ENCODE results near the gene GTPBP2. TPM values are rescaled to one million over a fixed set of nuclear protein-coding genes. Genes with fewer than 3 reads are reported as not detected.

The GTPBP2 gene
- polyA plus RNA-seq, 1 donor (not counting 4 experiments of a cell fraction or from before 2014, with no cell fraction given), result 59.5 TPM

DNA sequence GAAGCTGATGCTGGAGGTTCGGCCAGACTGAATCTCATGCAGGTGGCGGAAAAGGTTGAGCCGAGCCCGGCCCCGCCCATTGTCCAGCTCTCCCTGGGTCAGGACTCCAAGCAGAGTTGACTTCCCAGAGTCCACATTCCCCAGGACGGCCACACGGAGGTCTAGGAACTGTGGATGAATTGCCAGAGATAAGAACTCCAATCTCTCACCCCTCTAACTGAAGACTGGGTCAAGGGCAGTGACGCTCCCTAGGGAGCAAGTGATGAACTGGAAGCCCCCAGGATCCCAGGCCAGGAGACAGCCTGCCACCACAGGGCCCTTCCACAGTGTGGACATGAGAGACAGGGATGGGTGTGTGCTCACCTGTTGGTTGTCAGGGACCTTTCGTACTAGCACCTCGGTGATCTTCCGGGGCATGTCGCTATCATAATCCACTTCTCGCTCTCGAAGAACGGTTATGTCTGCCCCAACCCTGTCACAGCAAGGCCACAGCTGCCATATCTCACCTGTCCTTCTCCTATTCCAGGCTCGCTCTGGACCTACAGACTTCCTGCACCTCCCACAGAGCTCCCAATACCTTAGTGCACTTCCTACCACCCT lies 3.6 kb downstream of the GTPBP2 start:
- FAIRE-seq, result no peak
- DNase-seq (ENCODE audit: low read depth, low spot score), result no peak
- Histone ChIP-seq H3K9me1 (ENCODE audit: control insufficient read depth, extremely low read depth, insufficient read depth, low read length) (no peaks in the 10 kb centered on the region), H3K27ac (ENCODE audit: control insufficient read depth, insufficient read depth, low read length) (no peak overlapping the region), H3K79me2 (ENCODE audit: control insufficient read depth, insufficient read depth, low read length) (peaks cover 20% of the 10 kb centered on the region), H4K20me1 (ENCODE audit: control insufficient read depth, extremely low read depth, insufficient read depth, low read length) (peaks cover 2% of the 10 kb centered on the region), H3K36me3 (ENCODE audit: control insufficient read depth in 2 of 2, extremely low read depth in 1 of 2, insufficient read depth in 2 of 2, low read length in 2 of 2) (peaks cover 44 to 46% of the 10 kb centered on the region in 2 experiments), H3K9me3 (ENCODE audit: control insufficient read depth, low read depth, low read length) (no peaks in the 10 kb centered on the region), H3K4me3 (ENCODE audit: control insufficient read depth in 2 of 3, extremely low read depth in 1 of 3, insufficient read depth in 2 of 3, low read depth in 1 of 3, low read length in 3 of 3) (no peak overlapping the region), H3K4me2 (ENCODE audit: control insufficient read depth, extremely low read depth, insufficient read depth, low read depth, low read length) (no peak overlapping the region), H3K27me3 (ENCODE audit: control insufficient read depth, extremely low read depth, insufficient read depth, low read length) (no peaks in the 10 kb centered on the region), H3K9ac (ENCODE audit: control insufficient read depth, extremely low read depth, insufficient read depth, low read length) (no peak overlapping the region), H2AFZ (ENCODE audit: control insufficient read depth, low read length) (no peak overlapping the region), H3K4me1 (ENCODE audit: control insufficient read depth, extremely low read depth, insufficient read depth, low read length) (peaks cover 20% of the 10 kb centered on the region)
- no peak for TF ChIP-seq EZH2 (IDR thresholded peaks at IDR 0.05; ENCODE audit: low read length)
- TF ChIP-seq, protein P1, sequence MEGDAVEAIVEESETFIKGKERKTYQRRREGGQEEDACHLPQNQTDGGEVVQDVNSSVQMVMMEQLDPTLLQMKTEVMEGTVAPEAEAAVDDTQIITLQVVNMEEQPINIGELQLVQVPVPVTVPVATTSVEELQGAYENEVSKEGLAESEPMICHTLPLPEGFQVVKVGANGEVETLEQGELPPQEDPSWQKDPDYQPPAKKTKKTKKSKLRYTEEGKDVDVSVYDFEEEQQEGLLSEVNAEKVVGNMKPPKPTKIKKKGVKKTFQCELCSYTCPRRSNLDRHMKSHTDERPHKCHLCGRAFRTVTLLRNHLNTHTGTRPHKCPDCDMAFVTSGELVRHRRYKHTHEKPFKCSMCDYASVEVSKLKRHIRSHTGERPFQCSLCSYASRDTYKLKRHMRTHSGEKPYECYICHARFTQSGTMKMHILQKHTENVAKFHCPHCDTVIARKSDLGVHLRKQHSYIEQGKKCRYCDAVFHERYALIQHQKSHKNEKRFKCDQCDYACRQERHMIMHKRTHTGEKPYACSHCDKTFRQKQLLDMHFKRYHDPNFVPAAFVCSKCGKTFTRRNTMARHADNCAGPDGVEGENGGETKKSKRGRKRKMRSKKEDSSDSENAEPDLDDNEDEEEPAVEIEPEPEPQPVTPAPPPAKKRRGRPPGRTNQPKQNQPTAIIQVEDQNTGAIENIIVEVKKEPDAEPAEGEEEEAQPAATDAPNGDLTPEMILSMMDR (optimal IDR thresholded peaks at IDR 0.05 in 1 of 3, IDR thresholded peaks at IDR 0.05 in 1 of 3, conservative IDR thresholded peaks at IDR 0.05 in 1 of 3; ENCODE audit: extremely low read depth in 1 of 3, insufficient read depth in 2 of 3, low read length in 3 of 3), result no peak
- dilution Hi-C loops (cut with MboI; ENCODE audit: extremely low pct_ligation_motif_present, low sequenced_read_pairs), result no loop called here

GRCh38 chr6:43624786-43625288 lies 4.2 kb downstream of the GTPBP2 start:
- FAIRE-seq (no peak), DNase-seq (ENCODE audit: low read depth, low spot score) (no peak)
- peaks cover 14% of the 10 kb centered on the region for H3K4me1 ChIP-seq (ENCODE audit: control insufficient read depth, extremely low read depth, insufficient read depth, low read length)
- H3K27me3 ChIP-seq (ENCODE audit: control insufficient read depth, extremely low read depth, insufficient read depth, low read length), result no peaks in the 10 kb centered on the region
- H2AFZ ChIP-seq (ENCODE audit: control insufficient read depth, low read length), result no peak overlapping the region
- no peaks in the 10 kb centered on the region for H3K9me3 ChIP-seq (ENCODE audit: control insufficient read depth, low read depth, low read length)
- TF ChIP-seq, protein P1 (optimal IDR thresholded peaks at IDR 0.05 in 1 of 3, IDR thresholded peaks at IDR 0.05 in 1 of 3, conservative IDR thresholded peaks at IDR 0.05 in 1 of 3; ENCODE audit: extremely low read depth in 1 of 3, insufficient read depth in 2 of 3, low read length in 3 of 3), result no peak
- no peak overlapping the region for H3K27ac ChIP-seq (ENCODE audit: control insufficient read depth, insufficient read depth, low read length)
- H3K79me2 ChIP-seq (ENCODE audit: control insufficient read depth, insufficient read depth, low read length), result peaks cover 20% of the 10 kb centered on the region
- H3K9me1 ChIP-seq (ENCODE audit: control insufficient read depth, extremely low read depth, insufficient read depth, low read length), result no peaks in the 10 kb centered on the region
- no peak overlapping the region for H3K9ac ChIP-seq (ENCODE audit: control insufficient read depth, extremely low read depth, insufficient read depth, low read length)
- H3K4me3 ChIP-seq (ENCODE audit: control insufficient read depth in 2 of 3, extremely low read depth in 1 of 3, insufficient read depth in 2 of 3, low read depth in 1 of 3, low read length in 3 of 3), result no peak overlapping the region
- peaks cover 44 to 49% of the 10 kb centered on the region in 2 experiments for H3K36me3 ChIP-seq (ENCODE audit: control insufficient read depth in 2 of 2, extremely low read depth in 1 of 2, insufficient read depth in 2 of 2, low read length in 2 of 2)
- peaks cover 2% of the 10 kb centered on the region for H4K20me1 ChIP-seq (ENCODE audit: control insufficient read depth, extremely low read depth, insufficient read depth, low read length)
- dilution Hi-C loops (cut with MboI; ENCODE audit: extremely low pct_ligation_motif_present, low sequenced_read_pairs), result no loop called here
- H3K4me2 ChIP-seq (ENCODE audit: control insufficient read depth, extremely low read depth, insufficient read depth, low read depth, low read length), result no peak overlapping the region

All from keratinocyte (primary cell).